KMS-11 (cell line): Measurements from ENCODE around the gene REV1.

Experiments used
- H2AFZ ChIP-seq: fragments of 200-600 bp; sonication (generic); 2 replicates; pipeline ENCODE4 v1.6.1; 2016; ENCODE audit warnings: antibody characterized with exemption, mixed run types, low read depth
- H3K27ac ChIP-seq: fragments of 200-600 bp; sonication (generic); 2 replicates; pipeline ENCODE4 v1.6.1; 2016; ENCODE audit warnings: mild to moderate bottlenecking, mixed run types
- H3K27me3 ChIP-seq: fragments of 200-600 bp; sonication (generic); 2 replicates; pipeline ENCODE4 v1.6.1; 2017; ENCODE audit warnings: mild to moderate bottlenecking, low read depth, mixed run types, moderate library complexity; ENCODE audit not compliant: insufficient read depth
- H3K36me3 ChIP-seq: fragments of 200-600 bp; sonication (generic); 2 replicates; pipeline ENCODE4 v1.6.1; 2017; ENCODE audit warnings: mild to moderate bottlenecking, mixed run types; ENCODE audit not compliant: insufficient read depth
- H3K4me1 ChIP-seq: fragments of 200-600 bp; sonication (generic); 2 replicates; pipeline ENCODE4 v1.6.1; 2016; ENCODE audit warnings: mild to moderate bottlenecking, low read depth, mixed run types; ENCODE audit not compliant: poor library complexity, severe bottlenecking
- H3K4me2 ChIP-seq: fragments of 200-600 bp; sonication (generic); 2 replicates; pipeline ENCODE4 v1.7.0; 2016; ENCODE audit warnings: mild to moderate bottlenecking, mixed run types
- H3K4me3 ChIP-seq: fragments of 200-600 bp; sonication (generic); IDR thresholded peaks from 2 replicates; pipeline ENCODE4 v1.6.1; 2017; ENCODE audit warnings: low read depth, low read length, mixed read lengths; ENCODE audit not compliant: insufficient read depth
- H3K79me2 ChIP-seq: fragments of 200-600 bp; sonication (generic); 2 replicates; pipeline ENCODE4 v1.6.1; 2016; ENCODE audit warnings: low read depth, mixed run types; ENCODE audit not compliant: insufficient read depth
- H3K9ac ChIP-seq: fragments of 200-600 bp; sonication (generic); 2 replicates; pipeline ENCODE4 v1.6.1; 2016; ENCODE audit warnings: mild to moderate bottlenecking, mixed run types
- H4K20me1 ChIP-seq: fragments of 200-600 bp; sonication (generic); 2 replicates; pipeline ENCODE4 v1.6.1; 2016; ENCODE audit warnings: mild to moderate bottlenecking, mixed run types; ENCODE audit not compliant: insufficient read depth
- TF ChIP-seq, protein P1 (sequence below): fragments of 200-600 bp; sonication (generic); conservative IDR thresholded peaks from 2 replicates; pipeline ENCODE4 v1.6.1; 2017; ENCODE audit warnings: low read depth, mild to moderate bottlenecking, antibody characterized with exemption, low read length, moderate library complexity, mixed read lengths

The REV1 gene

DNA sequence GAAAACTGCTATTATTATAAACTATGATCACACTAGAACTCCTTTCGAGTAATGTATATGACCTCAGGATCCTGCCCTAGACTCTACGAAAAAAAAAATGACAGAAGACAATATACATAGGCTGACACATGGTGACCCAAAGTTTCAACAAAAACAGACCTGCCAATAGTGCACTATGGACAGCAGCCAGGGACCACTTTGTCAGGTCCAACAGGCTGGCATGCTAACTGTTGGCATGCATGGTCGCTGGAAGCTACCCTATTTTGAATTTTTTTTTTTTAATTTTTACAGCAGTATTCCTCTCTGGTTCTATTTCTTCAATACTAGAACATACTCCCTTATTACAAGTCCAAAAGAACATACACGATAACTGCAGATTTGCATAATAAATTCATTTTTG lies 38.1 kb downstream of the REV1 start:
- no peaks in the 10 kb centered on the region for H3K4me1 ChIP-seq
- H3K79me2 ChIP-seq = no peaks in the 10 kb centered on the region; the same call in 1 of the 2 replicates
- no peaks in the 10 kb centered on the region for H4K20me1 ChIP-seq
- no peak overlapping the region for H3K4me3 ChIP-seq
- no peak overlapping the region for H2AFZ ChIP-seq
- H3K36me3 ChIP-seq = no peaks in the 10 kb centered on the region
- no peaks in the 10 kb centered on the region for H3K27me3 ChIP-seq
- TF ChIP-seq, protein P1, sequence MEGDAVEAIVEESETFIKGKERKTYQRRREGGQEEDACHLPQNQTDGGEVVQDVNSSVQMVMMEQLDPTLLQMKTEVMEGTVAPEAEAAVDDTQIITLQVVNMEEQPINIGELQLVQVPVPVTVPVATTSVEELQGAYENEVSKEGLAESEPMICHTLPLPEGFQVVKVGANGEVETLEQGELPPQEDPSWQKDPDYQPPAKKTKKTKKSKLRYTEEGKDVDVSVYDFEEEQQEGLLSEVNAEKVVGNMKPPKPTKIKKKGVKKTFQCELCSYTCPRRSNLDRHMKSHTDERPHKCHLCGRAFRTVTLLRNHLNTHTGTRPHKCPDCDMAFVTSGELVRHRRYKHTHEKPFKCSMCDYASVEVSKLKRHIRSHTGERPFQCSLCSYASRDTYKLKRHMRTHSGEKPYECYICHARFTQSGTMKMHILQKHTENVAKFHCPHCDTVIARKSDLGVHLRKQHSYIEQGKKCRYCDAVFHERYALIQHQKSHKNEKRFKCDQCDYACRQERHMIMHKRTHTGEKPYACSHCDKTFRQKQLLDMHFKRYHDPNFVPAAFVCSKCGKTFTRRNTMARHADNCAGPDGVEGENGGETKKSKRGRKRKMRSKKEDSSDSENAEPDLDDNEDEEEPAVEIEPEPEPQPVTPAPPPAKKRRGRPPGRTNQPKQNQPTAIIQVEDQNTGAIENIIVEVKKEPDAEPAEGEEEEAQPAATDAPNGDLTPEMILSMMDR = no peak
- no peak overlapping the region for H3K27ac ChIP-seq
- no peak overlapping the region for H3K4me2 ChIP-seq
- no peak overlapping the region for H3K9ac ChIP-seq

DNA sequence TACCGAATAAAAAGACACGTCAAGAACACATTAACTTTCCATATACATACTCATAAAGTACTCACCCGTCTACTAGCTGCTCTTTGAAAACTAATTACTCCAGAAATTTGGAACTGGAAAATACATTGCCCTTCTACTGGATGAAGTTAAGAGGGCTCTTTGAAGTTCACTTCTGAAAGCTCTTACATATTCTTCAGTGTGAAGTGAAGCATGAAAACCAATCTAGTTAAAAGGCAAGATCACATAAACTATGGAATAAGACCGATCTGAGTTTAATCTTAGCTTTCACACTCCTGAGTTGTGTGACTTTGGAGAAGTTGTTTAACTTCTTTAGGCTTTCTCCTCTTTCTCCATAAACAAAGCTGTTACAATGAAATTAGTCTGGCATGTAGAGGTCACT lies 38.5 kb downstream of the REV1 start:
- TF ChIP-seq, protein P1 = no peak
- H3K36me3 ChIP-seq = no peaks in the 10 kb centered on the region
- H3K27ac ChIP-seq = no peak overlapping the region
- no peaks in the 10 kb centered on the region for H3K27me3 ChIP-seq
- no peak overlapping the region for H3K4me2 ChIP-seq
- no peaks in the 10 kb centered on the region for H4K20me1 ChIP-seq
- H3K79me2 ChIP-seq = no peaks in the 10 kb centered on the region; the same call in 1 of the 2 replicates
- H3K4me1 ChIP-seq = no peaks in the 10 kb centered on the region
- no peak overlapping the region for H2AFZ ChIP-seq
- no peak overlapping the region for H3K4me3 ChIP-seq
- H3K9ac ChIP-seq = no peak overlapping the region

DNA sequence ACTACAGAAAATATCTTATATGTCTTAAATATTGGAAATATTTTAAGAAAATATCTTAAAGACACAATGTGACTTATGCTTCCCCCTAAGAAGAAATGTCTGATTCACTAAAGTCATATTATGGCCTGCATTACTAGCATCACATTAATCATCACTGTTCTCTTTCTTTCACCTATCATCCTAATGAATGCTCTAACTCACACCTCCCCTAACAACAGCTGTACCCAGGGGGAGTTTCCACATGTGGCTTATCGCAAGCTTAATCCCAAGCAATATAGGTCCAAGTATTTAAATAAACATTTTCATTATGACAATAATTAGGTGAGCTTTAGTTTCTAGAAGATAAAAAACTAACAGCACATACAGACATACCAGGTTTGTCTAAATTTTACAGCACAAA lies 39.6 kb downstream of the REV1 start:
- Histone ChIP-seq H3K27ac (no peak overlapping the region), H3K79me2 (peaks cover 9% of the 10 kb centered on the region; the same call in 1 of the 2 replicates), H4K20me1 (no peaks in the 10 kb centered on the region), H3K27me3 (no peaks in the 10 kb centered on the region), H3K9ac (no peak overlapping the region), H2AFZ (no peak overlapping the region), H3K4me2 (no peak overlapping the region), H3K4me1 (no peaks in the 10 kb centered on the region), H3K36me3 (no peaks in the 10 kb centered on the region), H3K4me3 (no peak overlapping the region)
- TF ChIP-seq, protein P1 = no peak

DNA sequence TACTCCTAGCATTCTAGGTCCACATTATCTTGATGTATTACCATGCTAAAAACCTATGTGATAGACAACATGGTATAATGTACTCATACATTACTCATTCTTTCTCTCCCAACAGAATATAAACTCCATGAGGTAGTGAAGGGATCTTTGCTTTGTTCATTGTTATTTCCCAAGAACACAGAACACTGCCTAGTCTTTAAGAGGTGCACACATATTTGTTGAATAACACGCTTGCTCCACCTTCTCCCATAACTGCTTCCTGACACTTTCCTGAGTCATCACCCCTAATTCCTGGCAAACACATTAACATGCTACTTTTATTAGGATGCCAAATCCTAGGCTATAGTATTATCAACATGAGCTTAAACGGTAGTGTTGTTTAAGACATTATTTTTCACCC lies 41.3 kb downstream of the REV1 start:
- no peaks in the 10 kb centered on the region for H3K4me1 ChIP-seq
- H3K4me2 ChIP-seq = no peak overlapping the region
- H3K27me3 ChIP-seq = no peaks in the 10 kb centered on the region
- H3K36me3 ChIP-seq = no peaks in the 10 kb centered on the region
- H4K20me1 ChIP-seq = no peaks in the 10 kb centered on the region
- peaks cover 14% of the 10 kb centered on the region; the same call in 1 of the 2 replicates for H3K79me2 ChIP-seq
- TF ChIP-seq, protein P1 = no peak
- H2AFZ ChIP-seq = no peak overlapping the region
- H3K27ac ChIP-seq = no peak overlapping the region
- H3K4me3 ChIP-seq = no peak overlapping the region
- no peak overlapping the region for H3K9ac ChIP-seq

DNA sequence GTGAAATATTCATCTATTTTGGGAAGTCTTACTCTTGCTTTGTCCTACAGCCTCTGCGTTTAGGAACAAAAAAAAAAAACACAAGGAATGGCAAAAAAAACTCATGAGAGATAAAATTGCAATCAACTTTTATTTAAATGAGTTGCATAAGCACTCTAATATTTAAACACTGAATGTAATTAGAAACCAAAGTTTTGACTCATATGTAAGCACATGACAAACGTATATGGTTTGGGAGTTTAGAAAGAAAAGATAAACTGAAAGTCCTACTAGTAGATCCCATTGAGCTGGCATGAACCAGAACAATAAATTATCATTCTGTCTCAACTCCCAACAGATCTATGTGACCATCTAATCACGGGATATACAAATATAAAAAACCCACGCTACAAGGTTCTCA lies 44.8 kb downstream of the REV1 start:
- H3K79me2 ChIP-seq = peaks cover 14% of the 10 kb centered on the region; the same call in 1 of the 2 replicates
- H3K36me3 ChIP-seq = no peaks in the 10 kb centered on the region
- H3K4me2 ChIP-seq = no peak overlapping the region
- no peak overlapping the region for H3K4me3 ChIP-seq
- no peak overlapping the region for H3K27ac ChIP-seq
- no peak overlapping the region for H3K9ac ChIP-seq
- H3K27me3 ChIP-seq = no peaks in the 10 kb centered on the region
- TF ChIP-seq, protein P1 = no peak
- H3K4me1 ChIP-seq = no peaks in the 10 kb centered on the region
- no peak overlapping the region for H2AFZ ChIP-seq
- no peaks in the 10 kb centered on the region for H4K20me1 ChIP-seq
